Ovary (tissue), 3 donors: Measurements from ENCODE around the gene PDLIM7.

Experiments used
- CTCF ChIP-seq, 3 donors: fragments of 450-650 bp in 2 of 3; fragments of 200-600 bp in 1 of 3; IDR thresholded peaks; one replicate each; pipeline versions ENCODE4 v1.5.1 to v1.8.0; 2016 to 2022; ENCODE audit warnings: antibody characterized with exemption in 3 of 3, mild to moderate bottlenecking in 1 of 3
- POLR2A ChIP-seq: fragments of 450-650 bp; IDR thresholded peaks from one replicate; pipeline ENCODE4 v1.6.1; 2017; ENCODE audit warnings: antibody characterized with exemption, mild to moderate bottlenecking, moderate library complexity
- donor health status: DM: no; HTN: no; CAD: no.

- TF ChIP-seq CTCF (IDR thresholded peaks at IDR 0.05) (no peak), POLR2A (no peak)
Observed at GRCh38 chr5:177483042-177483441, 14.4 kb downstream of the PDLIM7 start.
